ENCODE data around the gene ARHGAP18. TPM values are rescaled to one million over a fixed set of nuclear protein-coding genes. Genes with fewer than 3 reads are reported as not detected.
A peak's percentile ranks its signal among the peaks of the same experiment; 100 is the strongest.

The ARHGAP18 gene
- total and polyA plus RNA-seq, 2 of the 13 experiments (the other 11 are each of a cell fraction or from before 2014, with no cell fraction given): 58.2 to 115 TPM

DNA sequence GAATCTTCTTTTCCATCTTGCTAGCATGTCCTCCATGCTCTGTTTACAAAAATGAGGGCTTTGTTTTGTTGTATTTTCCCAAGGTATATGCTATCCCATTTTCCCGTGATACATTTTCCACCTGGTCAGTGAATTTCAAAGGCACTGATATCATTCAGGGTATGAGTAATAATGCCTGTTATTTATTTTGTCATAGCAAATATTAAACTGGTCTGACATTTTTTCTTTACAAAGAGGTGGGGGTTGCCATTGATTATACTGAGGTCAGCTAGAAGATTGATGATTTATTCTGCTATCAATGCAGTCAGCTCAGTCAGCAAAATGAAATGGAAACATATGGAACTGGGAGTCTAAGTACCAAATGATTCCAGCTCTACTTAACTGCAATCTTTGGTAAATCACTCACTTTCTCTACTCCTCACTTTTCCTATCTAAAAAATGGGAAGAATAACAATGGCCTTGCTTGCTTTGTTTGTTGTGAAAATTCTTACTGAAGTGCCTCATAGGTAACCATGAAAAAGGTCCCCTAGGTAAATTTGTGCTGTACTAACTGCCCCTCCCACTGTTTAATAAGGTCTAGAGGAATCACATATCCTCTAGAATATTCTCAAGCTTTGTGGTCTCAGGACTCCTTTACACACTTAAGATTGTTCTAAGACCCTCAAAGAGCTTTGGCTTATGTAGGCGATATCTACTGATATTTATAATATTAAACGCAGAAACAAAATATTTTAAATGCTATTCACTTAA is 64.0 kb downstream of the ARHGAP18 start (continued):
- TF ChIP-seq ZNF674 (CRISPR knock-in tag; IDR thresholded peaks at IDR 0.05; ENCODE audit: low read depth) (no peak), CC2D1A (CRISPR knock-in tag; IDR thresholded peaks at IDR 0.05) (no peak), ELF1 (CRISPR knock-in tag; IDR thresholded peaks at IDR 0.05) (no peak), YY1 (IDR thresholded peaks at IDR 0.05; ENCODE audit: insufficient read depth, insufficient replicate concordance, low read depth, low read length) (no peak), DNMT3B (CRISPR knock-in tag; conservative IDR thresholded peaks at IDR 0.05) (0 out of 2 replicates have a peak, but pooled peaks have one; percentile 41), ZNF446 (CRISPR knock-in tag; IDR thresholded peaks at IDR 0.05) (no peak), ZNF720 (CRISPR knock-in tag; IDR thresholded peaks at IDR 0.05) (no peak), ZBTB21 (CRISPR knock-in tag; IDR thresholded peaks at IDR 0.05) (no peak), RCOR2 (CRISPR knock-in tag; IDR thresholded peaks at IDR 0.05) (peak; percentile 76; the same call in 1 of the 2 replicates), ZNF253 (CRISPR knock-in tag; IDR thresholded peaks at IDR 0.05; ENCODE audit: borderline replicate concordance) (no peak), ZNF496 (CRISPR knock-in tag; IDR thresholded peaks at IDR 0.05; ENCODE audit: insufficient replicate concordance) (no peak), ZMYM3 (CRISPR knock-in tag; IDR thresholded peaks at IDR 0.05) (0 out of 2 replicates have a peak, but pooled peaks have one; percentile 28), RAD51 (IDR thresholded peaks at IDR 0.05; ENCODE audit: borderline replicate concordance) (no peak), MLLT10 (CRISPR knock-in tag; IDR thresholded peaks at IDR 0.05) (no peak)
- TF ChIP-seq, protein P1, sequence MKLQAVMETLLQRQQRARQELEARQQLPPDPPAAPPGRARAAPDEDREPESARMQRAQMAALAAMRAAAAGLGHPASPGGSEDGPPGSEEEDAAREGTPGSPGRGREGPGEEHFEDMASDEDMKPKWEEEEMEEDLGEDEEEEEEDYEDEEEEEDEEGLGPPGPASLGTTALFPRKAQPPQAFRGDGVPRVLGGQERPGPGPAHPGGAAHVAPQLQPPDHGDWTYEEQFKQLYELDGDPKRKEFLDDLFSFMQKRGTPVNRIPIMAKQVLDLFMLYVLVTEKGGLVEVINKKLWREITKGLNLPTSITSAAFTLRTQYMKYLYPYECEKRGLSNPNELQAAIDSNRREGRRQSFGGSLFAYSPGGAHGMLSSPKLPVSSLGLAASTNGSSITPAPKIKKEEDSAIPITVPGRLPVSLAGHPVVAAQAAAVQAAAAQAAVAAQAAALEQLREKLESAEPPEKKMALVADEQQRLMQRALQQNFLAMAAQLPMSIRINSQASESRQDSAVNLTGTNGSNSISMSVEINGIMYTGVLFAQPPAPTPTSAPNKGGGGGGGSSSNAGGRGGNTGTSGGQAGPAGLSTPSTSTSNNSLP (IDR thresholded peaks at IDR 0.05; ENCODE audit: low read depth, low read length): peak; percentile 67
- TF ChIP-seq, protein P2, sequence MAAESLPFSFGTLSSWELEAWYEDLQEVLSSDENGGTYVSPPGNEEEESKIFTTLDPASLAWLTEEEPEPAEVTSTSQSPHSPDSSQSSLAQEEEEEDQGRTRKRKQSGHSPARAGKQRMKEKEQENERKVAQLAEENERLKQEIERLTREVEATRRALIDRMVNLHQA (CRISPR knock-in tag; IDR thresholded peaks at IDR 0.05): no peak
- TF ChIP-seq, protein P3, sequence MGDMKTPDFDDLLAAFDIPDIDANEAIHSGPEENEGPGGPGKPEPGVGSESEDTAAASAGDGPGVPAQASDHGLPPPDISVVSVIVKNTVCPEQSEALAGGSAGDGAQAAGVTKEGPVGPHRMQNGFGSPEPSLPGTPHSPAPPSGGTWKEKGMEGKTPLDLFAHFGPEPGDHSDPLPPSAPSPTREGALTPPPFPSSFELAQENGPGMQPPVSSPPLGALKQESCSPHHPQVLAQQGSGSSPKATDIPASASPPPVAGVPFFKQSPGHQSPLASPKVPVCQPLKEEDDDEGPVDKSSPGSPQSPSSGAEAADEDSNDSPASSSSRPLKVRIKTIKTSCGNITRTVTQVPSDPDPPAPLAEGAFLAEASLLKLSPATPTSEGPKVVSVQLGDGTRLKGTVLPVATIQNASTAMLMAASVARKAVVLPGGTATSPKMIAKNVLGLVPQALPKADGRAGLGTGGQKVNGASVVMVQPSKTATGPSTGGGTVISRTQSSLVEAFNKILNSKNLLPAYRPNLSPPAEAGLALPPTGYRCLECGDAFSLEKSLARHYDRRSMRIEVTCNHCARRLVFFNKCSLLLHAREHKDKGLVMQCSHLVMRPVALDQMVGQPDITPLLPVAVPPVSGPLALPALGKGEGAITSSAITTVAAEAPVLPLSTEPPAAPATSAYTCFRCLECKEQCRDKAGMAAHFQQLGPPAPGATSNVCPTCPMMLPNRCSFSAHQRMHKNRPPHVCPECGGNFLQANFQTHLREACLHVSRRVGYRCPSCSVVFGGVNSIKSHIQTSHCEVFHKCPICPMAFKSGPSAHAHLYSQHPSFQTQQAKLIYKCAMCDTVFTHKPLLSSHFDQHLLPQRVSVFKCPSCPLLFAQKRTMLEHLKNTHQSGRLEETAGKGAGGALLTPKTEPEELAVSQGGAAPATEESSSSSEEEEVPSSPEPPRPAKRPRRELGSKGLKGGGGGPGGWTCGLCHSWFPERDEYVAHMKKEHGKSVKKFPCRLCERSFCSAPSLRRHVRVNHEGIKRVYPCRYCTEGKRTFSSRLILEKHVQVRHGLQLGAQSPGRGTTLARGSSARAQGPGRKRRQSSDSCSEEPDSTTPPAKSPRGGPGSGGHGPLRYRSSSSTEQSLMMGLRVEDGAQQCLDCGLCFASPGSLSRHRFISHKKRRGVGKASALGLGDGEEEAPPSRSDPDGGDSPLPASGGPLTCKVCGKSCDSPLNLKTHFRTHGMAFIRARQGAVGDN (CRISPR knock-in tag; IDR thresholded peaks at IDR 0.05): no peak
- TF ChIP-seq, protein P4, sequence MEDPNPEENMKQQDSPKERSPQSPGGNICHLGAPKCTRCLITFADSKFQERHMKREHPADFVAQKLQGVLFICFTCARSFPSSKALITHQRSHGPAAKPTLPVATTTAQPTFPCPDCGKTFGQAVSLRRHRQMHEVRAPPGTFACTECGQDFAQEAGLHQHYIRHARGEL (CRISPR knock-in tag; IDR thresholded peaks at IDR 0.05): no peak
- TF ChIP-seq, protein P5, sequence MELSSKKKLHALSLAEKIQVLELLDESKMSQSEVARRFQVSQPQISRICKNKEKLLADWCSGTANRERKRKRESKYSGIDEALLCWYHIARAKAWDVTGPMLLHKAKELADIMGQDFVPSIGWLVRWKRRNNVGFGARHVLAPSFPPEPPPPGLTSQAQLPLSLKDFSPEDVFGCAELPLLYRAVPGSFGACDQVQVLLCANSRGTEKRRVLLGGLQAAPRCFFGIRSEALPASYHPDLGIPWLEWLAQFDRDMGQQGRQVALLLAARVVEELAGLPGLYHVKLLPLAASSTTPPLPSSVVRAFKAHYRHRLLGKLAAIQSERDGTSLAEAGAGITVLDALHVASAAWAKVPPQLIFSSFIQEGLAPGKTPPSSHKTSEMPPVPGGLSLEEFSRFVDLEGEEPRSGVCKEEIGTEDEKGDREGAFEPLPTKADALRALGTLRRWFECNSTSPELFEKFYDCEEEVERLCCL (CRISPR knock-in tag; IDR thresholded peaks at IDR 0.05; ENCODE audit: borderline replicate concordance): no peak
- TF ChIP-seq, protein P6, sequence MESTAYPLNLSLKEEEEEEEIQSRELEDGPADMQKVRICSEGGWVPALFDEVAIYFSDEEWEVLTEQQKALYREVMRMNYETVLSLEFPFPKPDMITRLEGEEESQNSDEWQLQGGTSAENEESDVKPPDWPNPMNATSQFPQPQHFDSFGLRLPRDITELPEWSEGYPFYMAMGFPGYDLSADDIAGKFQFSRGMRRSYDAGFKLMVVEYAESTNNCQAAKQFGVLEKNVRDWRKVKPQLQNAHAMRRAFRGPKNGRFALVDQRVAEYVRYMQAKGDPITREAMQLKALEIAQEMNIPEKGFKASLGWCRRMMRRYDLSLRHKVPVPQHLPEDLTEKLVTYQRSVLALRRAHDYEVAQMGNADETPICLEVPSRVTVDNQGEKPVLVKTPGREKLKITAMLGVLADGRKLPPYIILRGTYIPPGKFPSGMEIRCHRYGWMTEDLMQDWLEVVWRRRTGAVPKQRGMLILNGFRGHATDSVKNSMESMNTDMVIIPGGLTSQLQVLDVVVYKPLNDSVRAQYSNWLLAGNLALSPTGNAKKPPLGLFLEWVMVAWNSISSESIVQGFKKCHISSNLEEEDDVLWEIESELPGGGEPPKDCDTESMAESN (CRISPR knock-in tag; conservative IDR thresholded peaks at IDR 0.05): no peak
